A549 (cell line): ENCODE measurements around the gene STK17A. TPM values are rescaled to one million over a fixed set of nuclear protein-coding genes. Genes with fewer than 3 reads are reported as not detected.

Experiments used
- ATAC-seq, 2 experiments: fragments of 200-7000 bp in 1 of 2; fragments of >200 bp in 1 of 2; cut with Nextera tagmentation in 1 of 2; cut with Tn5 transposase in 1 of 2; 3 replicates each; pipeline versions ENCODE4 v1.8.0 to v1.9.1; 2018 to 2020; ENCODE audit warnings: mild to moderate bottlenecking in 1 of 2, moderate library complexity in 1 of 2
- CTCF ChIA-PET: fragments of 300-600 bp; sonication (Branson Sonifier 250); formaldehyde crosslinking; extraction: SDS; loops from one replicate; lab custom pipeline; 2021; ENCODE audit warnings: antibody characterized with exemption, inconsistent platforms; lab: Yijun Ruan, JAX
- POLR2A ChIA-PET: fragments of 350-600 bp; formaldehyde crosslinking; extraction: SDS; loops from one replicate; lab custom pipeline; 2021; ENCODE audit warnings: antibody characterized with exemption, inconsistent platforms; lab: Yijun Ruan, JAX
- DNase-seq, 2 experiments: peaks; one replicate each; pipeline versions ENCODE4 v3.0.0 to v3.0.0-alpha.2; 2011 to 2016; ENCODE audit warnings: low read depth in 1 of 2, low spot score in 1 of 2
- FAIRE-seq: peaks from 2 replicates; lab custom pipeline; 2011; peaks lifted over from hg19 to GRCh38; lab: Jason Lieb, UNC
- H3K27ac ChIP-seq, 2 experiments: fragments of >200 bp; sonication (Bioruptor Twin); formaldehyde crosslinking; 3 replicates each; pipeline ENCODE4 v1.5.1; 2016 to 2017
- H3K4me1 ChIP-seq: fragments of >200 bp; sonication (Bioruptor Twin); formaldehyde crosslinking; 3 replicates; pipeline ENCODE4 v1.6.1; 2016
- H3K4me2 ChIP-seq: fragments of >200 bp; sonication (Bioruptor Twin); formaldehyde crosslinking; 3 replicates; pipeline ENCODE4 v1.6.1; 2016
- H3K4me3 ChIP-seq: fragments of >200 bp; sonication (Bioruptor Twin); formaldehyde crosslinking; 3 replicates; pipeline ENCODE4 v1.5.1; 2016
- H3K9me3 ChIP-seq: fragments of >200 bp; sonication (Bioruptor Twin); formaldehyde crosslinking; 3 replicates; pipeline ENCODE4 v1.6.1; 2016
- CBX2 ChIP-seq: fragments of 200-600 bp; sonication (generic); IDR thresholded peaks from 2 replicates; pipeline ENCODE4 v1.6.1; 2016; ENCODE audit warnings: low read depth, mild to moderate bottlenecking, borderline replicate concordance
- CEBPB ChIP-seq, 2 experiments: fragments of >200 bp in 1 of 2; sonication (Bioruptor Twin) in 1 of 2; formaldehyde crosslinking in 1 of 2; IDR thresholded peaks; 2 replicates each; pipeline ENCODE4 v1.6.1; 2012 to 2016
- EHMT2 ChIP-seq: fragments of 200-600 bp; sonication (generic); IDR thresholded peaks from 2 replicates; pipeline ENCODE4 v1.6.1; 2016; ENCODE audit warnings: antibody characterized with exemption, low read depth, mild to moderate bottlenecking, moderate library complexity
- FOSB ChIP-seq: fragments of 250-450 bp; sonication (Bioruptor Pico); IDR thresholded peaks from 2 replicates; pipeline ENCODE4 v1.5.0; 2020; ENCODE audit warnings: mild to moderate bottlenecking, moderate library complexity
- GATA3 ChIP-seq: IDR thresholded peaks from 2 replicates; pipeline ENCODE4 v1.6.1; 2012; ENCODE audit warnings: borderline replicate concordance
- HDAC2 ChIP-seq: fragments of 200-600 bp; sonication (generic); IDR thresholded peaks from 2 replicates; pipeline ENCODE4 v1.6.1; 2016
- HES2 ChIP-seq: fragments of >200 bp; sonication (Bioruptor Twin); formaldehyde crosslinking; IDR thresholded peaks from 2 replicates; pipeline ENCODE4 v1.6.1; 2016
- HEYL ChIP-seq: fragments of 250-450 bp; sonication (Bioruptor Pico); IDR thresholded peaks from 2 replicates; pipeline ENCODE4 v1.8.0; 2021; ENCODE audit warnings: mild to moderate bottlenecking, moderate library complexity
- HMGXB4 ChIP-seq: fragments of 250-450 bp; sonication (Bioruptor Pico); IDR thresholded peaks from 2 replicates; pipeline ENCODE4 v1.5.0; 2021; ENCODE audit warnings: mild to moderate bottlenecking, moderate library complexity, borderline replicate concordance
- HOXA7 ChIP-seq: fragments of 250-450 bp; sonication (Bioruptor Pico); IDR thresholded peaks from 2 replicates; pipeline ENCODE4 v1.5.0; 2020; ENCODE audit warnings: mild to moderate bottlenecking, moderate library complexity
- JUN ChIP-seq, 2 experiments: fragments of >200 bp; sonication (Bioruptor Twin); formaldehyde crosslinking; IDR thresholded peaks; 2 replicates in 1 of 2; 3 replicates in 1 of 2; pipeline ENCODE4 v1.6.1; 2016 to 2017
- JUNB ChIP-seq: fragments of >200 bp; sonication (Bioruptor Twin); formaldehyde crosslinking; IDR thresholded peaks from 2 replicates; pipeline ENCODE4 v1.6.1; 2016
- KDM1A ChIP-seq: fragments of 200-600 bp; sonication (generic); IDR thresholded peaks from 2 replicates; pipeline ENCODE4 v1.6.1; 2016; ENCODE audit warnings: low read depth, mild to moderate bottlenecking
- MYC ChIP-seq: IDR thresholded peaks from 2 replicates; pipeline ENCODE4 v1.6.1; 2012; ENCODE audit warnings: mild to moderate bottlenecking, inconsistent platforms, low read length, improper control_type of control experiment, borderline replicate concordance
- PHF8 ChIP-seq: fragments of 200-600 bp; sonication (generic); IDR thresholded peaks from 2 replicates; pipeline ENCODE4 v1.6.1; 2016; ENCODE audit warnings: low read depth, mild to moderate bottlenecking, antibody characterized with exemption, moderate library complexity, borderline replicate concordance
- POLR2A ChIP-seq: IDR thresholded peaks from 2 replicates; pipeline ENCODE4 v1.6.1; 2012; ENCODE audit warnings: mild to moderate bottlenecking, low read length
- POLR2AphosphoS2 ChIP-seq: conservative IDR thresholded peaks from 2 replicates; pipeline ENCODE4 v1.6.1; 2012; ENCODE audit warnings: low read length, improper control_type of control experiment, inconsistent platforms
- SREBF2 ChIP-seq: fragments of 450-650 bp; IDR thresholded peaks from 2 replicates; pipeline ENCODE4 v1.6.1; 2014; ENCODE audit warnings: mild to moderate bottlenecking, moderate library complexity
- USF2 ChIP-seq: fragments of 450-650 bp; IDR thresholded peaks from 2 replicates; pipeline ENCODE4 v1.6.1; 2014; ENCODE audit warnings: antibody characterized with exemption
- ZC3H11A ChIP-seq: fragments of 450-650 bp; IDR thresholded peaks from 2 replicates; pipeline ENCODE4 v1.6.1; 2014; ENCODE audit warnings: antibody characterized with exemption, mild to moderate bottlenecking
- ZFP36 ChIP-seq: fragments of 450-650 bp; IDR thresholded peaks from 2 replicates; pipeline ENCODE4 v1.6.1; 2014; ENCODE audit warnings: borderline replicate concordance; ENCODE audit not compliant: partially characterized antibody
- ZNF302 ChIP-seq: fragments of 250-450 bp; sonication (Bioruptor Pico); IDR thresholded peaks from 2 replicates; pipeline ENCODE4 v1.9.0; 2021; ENCODE audit warnings: inconsistent platforms, mild to moderate bottlenecking, moderate library complexity
- ZSCAN20 ChIP-seq: fragments of 250-450 bp; sonication (Bioruptor Pico); IDR thresholded peaks from 2 replicates; pipeline ENCODE4 v1.8.0; 2022; ENCODE audit warnings: mild to moderate bottlenecking, moderate library complexity
- WGBS: methylation state at CpG from one replicate; pipeline ENCODE4 v1.1.6; 2017; ENCODE audit errors: missing lambda C conversion rate; 5-methylcytosine and 5-hydroxymethylcytosine counted together
- polyA plus RNA-seq, 4 experiments: library from polyadenylated mRNA; depleted of rRNA in 3 of 4; stranded (reverse); fragments of >200 nt; fragmentation: RNase III in 1 of 4; extraction: RNeasy Plus Mini Kit Qiagen cat#74134 plus additional on column Dnase treatment in 1 of 4; gene quantifications; 2 replicates in 3 of 4; 3 replicates in 1 of 4; pipeline ENCODE4 v1.2.3, GENCODE V29; 2011 to 2017
- TF ChIP-seq, protein P1 (sequence below): fragments of >200 bp; sonication (Bioruptor Twin); formaldehyde crosslinking; IDR thresholded peaks from 3 replicates; pipeline ENCODE4 v1.6.1; 2016
- TF ChIP-seq, protein P2 (sequence below): fragments of >200 bp; sonication (Bioruptor Twin); formaldehyde crosslinking; IDR thresholded peaks from 3 replicates; pipeline ENCODE4 v1.5.1; 2016
- TF ChIP-seq, protein P3 (sequence below): fragments of 250-450 bp; sonication (Bioruptor Pico); IDR thresholded peaks from 2 replicates; pipeline ENCODE4 v1.5.0; 2020; ENCODE audit warnings: low read depth, mild to moderate bottlenecking, moderate library complexity

Gene STK17A
- polyA plus RNA-seq, 2 of the 4 experiments (the other 2 are of a cell fraction) = 27.3 to 47.5 TPM

DNA sequence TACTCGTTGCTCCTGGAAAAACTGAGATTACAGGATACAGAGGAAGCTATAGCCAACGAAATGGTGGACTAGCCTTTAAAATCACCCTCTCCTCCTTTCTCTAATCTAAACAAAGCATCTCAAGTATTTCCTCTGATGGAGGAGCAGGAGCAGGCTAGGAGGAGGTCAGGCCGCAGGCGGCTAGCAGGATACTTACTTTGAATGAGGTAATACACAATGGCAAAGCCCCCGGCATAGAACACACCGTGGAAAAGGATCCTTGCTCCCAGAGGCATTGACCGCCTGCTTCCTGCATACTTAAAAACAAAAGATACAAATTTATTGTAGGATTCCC lies 64.4 kb downstream of the STK17A start:
- TF ChIP-seq USF2 = no peak
- no peak for TF ChIP-seq HMGXB4 (CRISPR knock-in tag)
- no peak for TF ChIP-seq POLR2A
- TF ChIP-seq, protein P1, sequence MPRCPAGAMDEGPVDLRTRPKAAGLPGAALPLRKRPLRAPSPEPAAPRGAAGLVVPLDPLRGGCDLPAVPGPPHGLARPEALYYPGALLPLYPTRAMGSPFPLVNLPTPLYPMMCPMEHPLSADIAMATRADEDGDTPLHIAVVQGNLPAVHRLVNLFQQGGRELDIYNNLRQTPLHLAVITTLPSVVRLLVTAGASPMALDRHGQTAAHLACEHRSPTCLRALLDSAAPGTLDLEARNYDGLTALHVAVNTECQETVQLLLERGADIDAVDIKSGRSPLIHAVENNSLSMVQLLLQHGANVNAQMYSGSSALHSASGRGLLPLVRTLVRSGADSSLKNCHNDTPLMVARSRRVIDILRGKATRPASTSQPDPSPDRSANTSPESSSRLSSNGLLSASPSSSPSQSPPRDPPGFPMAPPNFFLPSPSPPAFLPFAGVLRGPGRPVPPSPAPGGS = no peak
- no peak for DNase-seq
- FAIRE-seq = no peak
- CTCF ChIA-PET = interaction anchor here (1.0 to 4.5 kb wide), 7 partner anchors 18 to 192 kb away, joined by 4 to 25 read pairs (median 7); partner anchors contain the start of gene STK17A
- Histone ChIP-seq H3K4me2 (peak overlapping the region; percentile 75), H3K9me3 (no peaks in the 10 kb centered on the region), H3K4me3 (no peak overlapping the region), H3K27ac (peak overlapping the region; percentile 69 to 92), H3K4me1 (peaks cover 62% of the 10 kb centered on the region)
- POLR2A ChIA-PET = interaction anchor here (0.6 to 2.0 kb wide), 4 partner anchors 63 to 715 kb away, joined by 3 to 27 read pairs (median 4); partner anchors contain the start of genes COA1 and STK17A
- 92% methylated on average over 7 of the region's 7 CpGs for WGBS
- ATAC-seq = no peak

DNA sequence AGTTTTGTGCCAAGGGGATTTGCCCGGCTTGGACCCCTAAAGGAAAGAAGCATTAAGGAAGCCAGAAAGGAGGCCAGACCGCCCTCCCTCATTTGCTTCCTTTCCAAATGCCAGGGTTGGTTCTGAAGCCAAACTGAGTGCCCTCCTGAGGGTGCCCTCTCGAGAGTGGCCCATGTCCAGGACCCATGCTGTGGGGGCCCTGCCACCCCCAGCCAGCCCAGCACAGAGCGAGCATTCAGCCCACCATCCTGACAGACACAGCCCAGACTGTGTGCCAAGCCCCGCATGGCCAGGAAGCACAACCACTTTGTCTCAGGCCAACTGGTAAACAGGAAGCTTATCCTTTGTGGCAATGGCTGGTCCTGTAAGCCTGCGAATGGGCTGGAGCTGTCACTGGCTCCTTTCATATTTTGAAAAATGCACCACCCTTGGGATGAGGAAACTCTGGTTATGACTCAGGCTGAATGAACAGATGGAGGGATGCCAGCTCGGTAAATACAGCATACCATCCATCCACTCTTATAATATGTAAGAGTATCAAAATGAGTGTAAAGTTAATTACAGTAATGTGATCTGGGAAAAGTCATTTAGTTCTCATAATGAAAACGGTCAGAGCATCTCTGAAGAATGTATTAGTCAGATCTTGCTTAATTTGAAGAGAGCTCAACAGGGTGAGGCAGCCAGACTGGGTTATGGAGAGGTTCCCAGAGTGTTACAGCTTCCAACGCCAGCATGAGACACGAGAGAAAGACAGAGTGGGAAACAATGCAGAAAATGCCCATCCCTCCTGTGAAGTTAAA lies 65.0 kb downstream of the STK17A start:
- FAIRE-seq = no peak
- no peak overlapping the region for H3K4me3 ChIP-seq
- WGBS = 27% methylated on average over 10 of the region's 10 CpGs
- ChIA-PET CTCF (interaction anchor here (0.7 to 4.5 kb wide), 9 partner anchors 13 to 190 kb away, joined by 3 to 25 read pairs (median 4); partner anchors contain the start of gene STK17A), POLR2A (interaction anchor here (0.6 to 2.0 kb wide), 5 partner anchors 46 to 715 kb away, joined by 3 to 27 read pairs (median 4); partner anchors contain the start of genes COA1 and STK17A)
- H3K4me2 ChIP-seq = peak overlapping the region; percentile 75
- H3K9me3 ChIP-seq = no peaks in the 10 kb centered on the region
- peak; percentile 85 to 86 for ATAC-seq
- peak overlapping the region; percentile 69 to 92 for H3K27ac ChIP-seq
- H3K4me1 ChIP-seq = peaks cover 62% of the 10 kb centered on the region
- DNase-seq = peak; percentile 66 to 83
- no peak for TF ChIP-seq HEYL (CRISPR knock-in tag)
- TF ChIP-seq PHF8 = no peak
- no peak for TF ChIP-seq EHMT2
- no peak for TF ChIP-seq ZSCAN20 (CRISPR knock-in tag)
- TF ChIP-seq FOSB (CRISPR knock-in tag) = no peak; the same call in 1 of the 2 replicates
- TF ChIP-seq, protein P2, sequence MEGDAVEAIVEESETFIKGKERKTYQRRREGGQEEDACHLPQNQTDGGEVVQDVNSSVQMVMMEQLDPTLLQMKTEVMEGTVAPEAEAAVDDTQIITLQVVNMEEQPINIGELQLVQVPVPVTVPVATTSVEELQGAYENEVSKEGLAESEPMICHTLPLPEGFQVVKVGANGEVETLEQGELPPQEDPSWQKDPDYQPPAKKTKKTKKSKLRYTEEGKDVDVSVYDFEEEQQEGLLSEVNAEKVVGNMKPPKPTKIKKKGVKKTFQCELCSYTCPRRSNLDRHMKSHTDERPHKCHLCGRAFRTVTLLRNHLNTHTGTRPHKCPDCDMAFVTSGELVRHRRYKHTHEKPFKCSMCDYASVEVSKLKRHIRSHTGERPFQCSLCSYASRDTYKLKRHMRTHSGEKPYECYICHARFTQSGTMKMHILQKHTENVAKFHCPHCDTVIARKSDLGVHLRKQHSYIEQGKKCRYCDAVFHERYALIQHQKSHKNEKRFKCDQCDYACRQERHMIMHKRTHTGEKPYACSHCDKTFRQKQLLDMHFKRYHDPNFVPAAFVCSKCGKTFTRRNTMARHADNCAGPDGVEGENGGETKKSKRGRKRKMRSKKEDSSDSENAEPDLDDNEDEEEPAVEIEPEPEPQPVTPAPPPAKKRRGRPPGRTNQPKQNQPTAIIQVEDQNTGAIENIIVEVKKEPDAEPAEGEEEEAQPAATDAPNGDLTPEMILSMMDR = no peak
- TF ChIP-seq JUNB = peak; percentile 82
- TF ChIP-seq GATA3 = peak; percentile 44; the same call in 1 of the 2 replicates
- TF ChIP-seq, protein P3, sequence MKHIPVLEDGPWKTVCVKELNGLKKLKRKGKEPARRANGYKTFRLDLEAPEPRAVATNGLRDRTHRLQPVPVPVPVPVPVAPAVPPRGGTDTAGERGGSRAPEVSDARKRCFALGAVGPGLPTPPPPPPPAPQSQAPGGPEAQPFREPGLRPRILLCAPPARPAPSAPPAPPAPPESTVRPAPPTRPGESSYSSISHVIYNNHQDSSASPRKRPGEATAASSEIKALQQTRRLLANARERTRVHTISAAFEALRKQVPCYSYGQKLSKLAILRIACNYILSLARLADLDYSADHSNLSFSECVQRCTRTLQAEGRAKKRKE = no peak
- TF ChIP-seq ZFP36 = no peak
- no peak for TF ChIP-seq MYC
- TF ChIP-seq KDM1A = no peak
- no peak for TF ChIP-seq POLR2AphosphoS2
- TF ChIP-seq CBX2 = no peak
- peak; percentile 63 to 72; a peak in 4 of 5 replicates for TF ChIP-seq JUN (IDR thresholded peaks at IDR 0.05)
- no peak for TF ChIP-seq ZNF302 (CRISPR knock-in tag)
- TF ChIP-seq, protein P1 = no peak
- no peak for TF ChIP-seq SREBF2
- TF ChIP-seq HES2 = no peak
- TF ChIP-seq HDAC2 = no peak
- peak; percentile 71 to 90 for TF ChIP-seq CEBPB (IDR thresholded peaks at IDR 0.05)
- TF ChIP-seq HOXA7 (CRISPR knock-in tag) = no peak
- TF ChIP-seq ZC3H11A = no peak
